Uterus (tissue), 4 donors: ENCODE data around the gene LRP8. TPM values are rescaled to one million over a fixed set of nuclear protein-coding genes. Genes with fewer than 3 reads are reported as not detected.

ENCODE experiments used
- DNase-seq, 2 donors: peaks; one replicate each; pipeline ENCODE4 v3.0.0-alpha.2; 2019 to 2020
- H3K27ac ChIP-seq, 2 donors: fragments of 200-600 bp; sonication (generic); 1 replicate in 1 of 2; 2 replicates in 1 of 2; pipeline ENCODE4 v1.5.1; 2016 to 2018
- H3K27me3 ChIP-seq, 2 donors: fragments of 200-600 bp; sonication (generic); one replicate each; pipeline ENCODE4 v1.5.1; 2018 to 2019; ENCODE audit warnings: control low read depth in 1 of 2
- H3K36me3 ChIP-seq, 2 donors: fragments of 200-600 bp; sonication (generic); one replicate each; pipeline ENCODE4 v1.5.1; 2019; ENCODE audit warnings: control low read depth in 1 of 2
- H3K4me1 ChIP-seq, 2 donors: fragments of 200-600 bp; sonication (generic); one replicate each; pipeline ENCODE4 v1.5.1; 2018 to 2019; ENCODE audit warnings: control low read depth in 1 of 2
- H3K4me3 ChIP-seq, 2 donors: fragments of 200-600 bp; sonication (generic); 1 replicate in 1 of 2; 2 replicates in 1 of 2; pipeline ENCODE4 v1.5.1; 2018 to 2019; ENCODE audit warnings: mild to moderate bottlenecking in 1 of 2
- H3K9me3 ChIP-seq, 2 donors: fragments of 200-600 bp; sonication (generic); one replicate each; pipeline ENCODE4 v1.5.1; 2019; ENCODE audit warnings: control low read depth in 1 of 2
- POLR2A ChIP-seq, 2 donors: fragments of 450-650 bp; IDR thresholded peaks; one replicate each; pipeline ENCODE4 v1.6.1; 2016; ENCODE audit warnings: antibody characterized with exemption in 2 of 2, mild to moderate bottlenecking in 1 of 2, moderate library complexity in 1 of 2
- intact Hi-C: fragments of 100-400 bp; cut with DNase I; formaldehyde crosslinking; loops from one replicate; pipeline ENCODE4 v1.15.1; 2023; ENCODE audit warnings: low total_unique reads
- total RNA-seq, 4 donors: library from RNA; depleted of rRNA in 3 of 4; stranded (reverse); fragments of >200 nt in 3 of 4; gene quantifications; one replicate each; pipeline versions ENCODE4 v1.1.0 to v1.2.4, GENCODE V29; 2014 to 2023
- TF ChIP-seq, protein P1 (sequence below), 4 experiments: fragments of 200-600 bp in 2 of 4; fragments of 450-650 bp in 2 of 4; sonication (generic) in 2 of 4; IDR thresholded peaks; one replicate each; pipeline ENCODE4 v1.5.1; 2016 to 2019; ENCODE audit warnings: antibody characterized with exemption in 4 of 4, mild to moderate bottlenecking in 2 of 4, moderate library complexity in 1 of 4
- donor health status: DM: yes; HTN: yes; CAD: no.

Gene LRP8
- total RNA-seq, 4 donors from 2014 or later, result 1.5 to 15.3 (median 8.5) TPM

DNA sequence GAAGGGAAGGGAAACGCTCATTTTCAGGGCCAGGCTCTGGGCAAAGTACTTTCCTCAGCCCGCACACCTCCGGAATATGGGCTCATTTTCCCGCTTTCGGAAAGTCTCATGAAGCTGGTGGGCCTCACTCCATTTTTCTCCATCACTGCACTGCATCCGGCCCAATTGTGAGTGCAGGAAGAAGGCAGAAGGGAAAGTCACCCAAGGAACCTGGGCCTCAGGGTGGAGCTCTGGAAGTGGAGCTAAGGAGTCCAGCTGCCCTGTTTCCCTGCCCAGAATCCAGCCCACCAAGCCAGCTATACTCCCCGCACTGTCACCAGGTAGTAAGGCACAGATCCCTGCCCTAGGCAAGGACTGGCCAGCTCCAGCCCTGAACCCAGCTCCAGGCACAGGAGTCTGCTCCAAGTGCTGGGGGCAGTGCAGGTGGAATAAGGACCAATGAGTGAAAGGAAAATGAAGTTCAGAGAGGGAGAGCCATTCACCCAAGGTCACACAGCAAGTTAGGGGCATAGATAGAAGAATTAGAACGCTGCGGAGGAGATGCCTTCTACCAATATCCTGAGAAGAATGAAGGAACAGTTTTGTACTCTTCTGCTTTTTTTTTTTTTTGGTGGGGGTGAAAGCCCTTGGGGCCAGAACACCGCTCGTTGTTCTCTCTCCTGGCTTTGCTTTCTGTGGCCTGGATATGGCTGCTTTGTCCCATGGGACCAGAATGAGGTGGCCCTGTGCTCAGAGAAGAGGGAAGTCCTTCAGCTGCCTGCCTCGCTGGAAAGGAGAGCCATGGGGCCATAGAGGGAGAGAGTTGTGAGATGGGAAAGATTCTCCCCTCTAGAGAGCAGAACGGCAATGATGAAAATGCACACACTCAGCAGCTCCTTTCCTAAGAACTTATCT, 10.0 kb downstream of the LRP8 start:
- Histone ChIP-seq H3K27ac (no peak overlapping the region), H3K27me3 (no peaks in the 10 kb centered on the region), H3K4me3 (no peak overlapping the region), H3K9me3 (no peaks in the 10 kb centered on the region), H3K36me3 (no peaks in the 10 kb centered on the region), H3K4me1 (no peaks in the 10 kb centered on the region)
- intact Hi-C loops, result no loop called here
- DNase-seq, result no peak
- no peak for TF ChIP-seq POLR2A (IDR thresholded peaks at IDR 0.05)
- TF ChIP-seq, protein P1, sequence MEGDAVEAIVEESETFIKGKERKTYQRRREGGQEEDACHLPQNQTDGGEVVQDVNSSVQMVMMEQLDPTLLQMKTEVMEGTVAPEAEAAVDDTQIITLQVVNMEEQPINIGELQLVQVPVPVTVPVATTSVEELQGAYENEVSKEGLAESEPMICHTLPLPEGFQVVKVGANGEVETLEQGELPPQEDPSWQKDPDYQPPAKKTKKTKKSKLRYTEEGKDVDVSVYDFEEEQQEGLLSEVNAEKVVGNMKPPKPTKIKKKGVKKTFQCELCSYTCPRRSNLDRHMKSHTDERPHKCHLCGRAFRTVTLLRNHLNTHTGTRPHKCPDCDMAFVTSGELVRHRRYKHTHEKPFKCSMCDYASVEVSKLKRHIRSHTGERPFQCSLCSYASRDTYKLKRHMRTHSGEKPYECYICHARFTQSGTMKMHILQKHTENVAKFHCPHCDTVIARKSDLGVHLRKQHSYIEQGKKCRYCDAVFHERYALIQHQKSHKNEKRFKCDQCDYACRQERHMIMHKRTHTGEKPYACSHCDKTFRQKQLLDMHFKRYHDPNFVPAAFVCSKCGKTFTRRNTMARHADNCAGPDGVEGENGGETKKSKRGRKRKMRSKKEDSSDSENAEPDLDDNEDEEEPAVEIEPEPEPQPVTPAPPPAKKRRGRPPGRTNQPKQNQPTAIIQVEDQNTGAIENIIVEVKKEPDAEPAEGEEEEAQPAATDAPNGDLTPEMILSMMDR (IDR thresholded peaks at IDR 0.05), result no peak

DNA sequence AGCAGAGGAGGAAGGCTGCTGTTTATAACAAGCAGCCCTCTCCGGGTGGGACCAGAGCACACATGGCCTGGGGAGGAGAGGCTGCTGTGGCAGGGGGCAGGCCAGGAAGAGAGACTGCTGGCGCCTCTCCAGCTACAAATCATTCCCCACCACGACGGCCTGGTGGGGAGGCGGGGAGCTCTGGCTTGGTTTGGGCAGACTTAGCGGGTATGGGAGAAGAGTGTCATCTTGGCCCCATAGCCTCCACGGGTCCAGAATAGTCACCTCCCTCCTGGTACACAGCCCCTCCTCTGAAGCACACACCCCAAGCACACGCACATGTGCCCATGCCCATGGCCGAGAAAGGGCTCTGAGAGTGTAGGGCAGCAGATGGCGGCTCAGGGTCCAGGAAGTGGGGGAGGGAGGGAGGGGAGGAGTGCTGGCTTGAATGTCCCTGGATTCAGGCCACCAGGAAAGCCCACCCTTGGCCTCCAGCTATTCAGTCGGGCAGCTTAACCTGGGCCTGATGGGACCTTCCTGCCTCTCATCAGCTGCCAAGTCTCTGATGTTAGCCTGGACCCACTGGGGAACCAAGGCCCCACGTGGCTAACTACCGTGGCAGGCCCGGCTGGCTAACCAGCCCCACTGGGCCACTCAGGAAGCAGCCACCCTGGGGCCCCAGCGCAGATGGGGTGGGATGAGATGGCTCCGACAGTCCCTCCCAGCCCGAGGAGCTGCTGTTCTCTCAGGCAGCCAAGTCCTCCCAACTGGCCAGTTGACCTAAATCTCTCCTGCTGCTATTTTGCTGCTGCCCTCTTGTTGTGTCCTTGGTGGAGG, 10.9 kb downstream of the LRP8 start:
- Histone ChIP-seq H3K27ac (no peak overlapping the region), H3K27me3 (no peaks in the 10 kb centered on the region), H3K4me3 (no peak overlapping the region), H3K36me3 (no peaks in the 10 kb centered on the region), H3K4me1 (no peaks in the 10 kb centered on the region), H3K9me3 (no peaks in the 10 kb centered on the region)
- intact Hi-C loops, result no loop called here
- TF ChIP-seq POLR2A (IDR thresholded peaks at IDR 0.05), result no peak
- TF ChIP-seq, protein P1 (IDR thresholded peaks at IDR 0.05), result no peak
- no peak for DNase-seq

DNA sequence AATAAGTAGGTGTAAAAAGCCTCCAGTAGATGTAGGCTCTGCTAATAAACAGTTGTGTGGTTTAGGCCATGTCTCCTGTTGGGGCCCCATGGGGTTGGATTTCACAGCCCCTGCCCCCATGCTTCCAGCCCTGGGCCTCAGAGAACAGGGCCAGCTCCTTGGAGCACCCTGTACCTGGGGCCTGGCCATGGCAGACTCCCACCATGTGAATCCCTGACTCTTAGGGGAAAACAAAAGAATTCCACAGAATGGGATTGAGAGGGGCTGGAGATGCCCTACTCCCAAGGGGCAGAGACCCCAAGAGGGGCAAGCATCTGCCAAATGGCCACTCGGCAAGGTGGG, 11.5 kb downstream of the LRP8 start:
- Histone ChIP-seq H3K9me3 (no peaks in the 10 kb centered on the region), H3K4me3 (no peak overlapping the region), H3K4me1 (no peaks in the 10 kb centered on the region), H3K27me3 (no peaks in the 10 kb centered on the region), H3K27ac (no peak overlapping the region), H3K36me3 (no peaks in the 10 kb centered on the region)
- TF ChIP-seq POLR2A (IDR thresholded peaks at IDR 0.05), result no peak
- TF ChIP-seq, protein P1 (IDR thresholded peaks at IDR 0.05), result no peak
- intact Hi-C loops, result no loop called here
- DNase-seq, result no peak

GRCh38 chr1:53315456-53316423, 12.1 kb downstream of the LRP8 start:
- no peaks in the 10 kb centered on the region for H3K36me3 ChIP-seq
- H3K27me3 ChIP-seq, result no peaks in the 10 kb centered on the region
- no peak overlapping the region for H3K27ac ChIP-seq
- no peaks in the 10 kb centered on the region for H3K9me3 ChIP-seq
- no peak for DNase-seq
- TF ChIP-seq, protein P1 (IDR thresholded peaks at IDR 0.05), result no peak
- no peak for TF ChIP-seq POLR2A (IDR thresholded peaks at IDR 0.05)
- H3K4me3 ChIP-seq, result no peak overlapping the region
- intact Hi-C loops, result no loop called here
- no peaks in the 10 kb centered on the region for H3K4me1 ChIP-seq
